HG03039 (cell line): ENCODE data around the gene MTHFR.
"Not testable (repeated sequence)": the region's sequence is repeated elsewhere in the genome, so short reads cannot be mapped to it uniquely, and the experiment has no call there.

ENCODE experiments used
- ATAC-seq: cut with Tn5 transposase; IDR thresholded peaks from one replicate; pipeline ENCODE4 v1.9.1; 2021; ENCODE audit warnings: mild to moderate bottlenecking, moderate library complexity; ENCODE audit not compliant: unreplicated experiment

MTHFR gene

GRCh38 chr1:11833900-11834299 lies 28.1 kb upstream of the MTHFR start:
- ATAC-seq: no peak

DNA sequence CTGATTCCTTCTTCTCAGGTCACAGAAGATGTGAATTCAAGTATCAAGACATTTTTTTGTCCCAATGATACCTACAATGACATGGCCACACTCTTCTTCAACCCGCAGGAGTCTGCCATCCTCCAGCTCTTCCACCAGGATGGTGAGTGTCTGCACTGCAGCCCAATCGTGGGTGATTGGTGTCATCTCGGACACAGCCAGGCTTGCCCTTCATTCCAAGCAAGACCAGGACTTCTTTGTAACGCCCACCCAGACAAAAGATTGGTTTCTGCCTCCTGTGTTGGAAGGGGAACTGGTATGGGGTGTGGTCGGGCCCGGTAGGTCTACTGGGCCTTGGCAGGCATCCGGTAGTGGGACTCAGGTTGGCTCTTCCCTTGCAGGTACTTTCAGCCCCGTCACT lies 27.7 kb upstream of the MTHFR start:
- no peak for ATAC-seq

DNA sequence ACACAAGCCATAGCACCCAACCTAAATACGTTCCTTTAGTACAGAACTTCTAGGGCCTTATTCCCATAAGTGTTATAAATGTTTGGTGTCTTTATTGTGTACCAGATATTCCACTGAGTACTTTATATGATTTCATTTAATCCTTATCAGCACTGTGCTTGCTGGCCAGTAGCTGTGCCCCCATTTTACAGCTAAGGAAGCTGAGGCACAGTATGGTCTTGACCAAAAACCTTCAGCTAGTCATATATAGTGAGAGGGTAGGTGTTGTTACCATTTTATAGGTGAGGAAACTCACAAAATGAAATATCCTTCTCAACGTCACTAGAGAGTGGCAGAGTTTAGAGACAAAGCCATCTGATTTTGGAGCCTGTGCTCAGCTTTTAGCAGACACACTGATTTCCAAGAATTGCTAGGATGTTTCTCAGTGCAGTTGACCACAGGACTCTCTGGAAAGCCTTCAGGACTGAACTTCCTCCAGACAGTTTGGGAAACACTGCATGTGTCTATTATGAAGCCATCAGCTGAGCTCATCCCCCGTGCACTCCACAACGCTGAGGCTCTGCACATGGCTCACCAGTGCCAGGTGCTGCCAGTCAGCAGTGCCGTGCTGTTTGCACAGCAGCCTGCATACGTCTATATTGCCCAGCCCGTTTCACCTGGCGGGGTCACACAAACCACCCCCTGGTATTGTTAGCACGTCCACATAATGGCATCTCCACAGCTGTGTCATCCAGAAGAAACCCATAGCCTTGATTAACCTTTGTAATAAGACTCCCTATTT lies 26.4 kb upstream of the MTHFR start:
- no peak for ATAC-seq

DNA sequence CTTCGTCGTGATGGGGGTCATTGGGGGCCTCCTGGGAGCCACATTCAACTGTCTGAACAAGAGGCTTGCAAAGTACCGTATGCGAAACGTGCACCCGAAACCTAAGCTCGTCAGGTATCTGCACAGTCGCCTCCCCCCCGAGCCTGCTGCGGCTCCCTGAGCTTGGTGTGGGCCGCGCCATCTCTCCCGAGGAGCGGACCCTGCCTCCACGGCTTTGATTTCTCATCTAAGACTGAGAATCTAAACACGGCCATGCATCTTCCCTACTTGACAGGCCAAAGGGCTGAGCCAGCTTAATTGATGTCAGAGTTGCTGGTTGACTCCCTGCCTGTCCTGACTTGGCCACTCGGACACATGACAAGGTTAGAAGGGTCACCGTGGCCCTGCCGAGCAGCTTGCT lies 22.7 kb upstream of the MTHFR start:
- no peak for ATAC-seq

GRCh38 chr1:11826946-11827345 lies 21.2 kb upstream of the MTHFR start:
- ATAC-seq: no peak

DNA sequence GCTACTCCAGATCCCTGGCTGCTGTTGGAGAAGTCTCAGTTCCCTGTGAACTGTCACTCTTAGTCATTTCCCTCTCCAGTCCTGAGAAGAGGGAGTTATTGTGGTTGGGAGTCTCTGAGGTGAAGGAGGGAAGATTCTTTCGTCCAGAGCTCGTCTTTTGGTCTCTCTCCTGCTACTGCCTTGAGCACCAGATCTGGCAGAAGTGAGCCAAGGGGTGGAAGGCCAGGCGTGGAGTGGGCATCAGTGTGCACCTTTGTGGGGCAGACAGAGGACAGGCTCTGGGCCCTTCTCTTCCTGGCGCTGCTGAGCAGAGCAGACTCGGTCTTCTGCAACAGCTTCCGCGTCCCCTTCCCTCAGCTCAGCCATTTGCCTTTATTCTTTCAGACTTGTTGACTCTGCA lies 19.4 kb upstream of the MTHFR start:
- no peak for ATAC-seq

DNA sequence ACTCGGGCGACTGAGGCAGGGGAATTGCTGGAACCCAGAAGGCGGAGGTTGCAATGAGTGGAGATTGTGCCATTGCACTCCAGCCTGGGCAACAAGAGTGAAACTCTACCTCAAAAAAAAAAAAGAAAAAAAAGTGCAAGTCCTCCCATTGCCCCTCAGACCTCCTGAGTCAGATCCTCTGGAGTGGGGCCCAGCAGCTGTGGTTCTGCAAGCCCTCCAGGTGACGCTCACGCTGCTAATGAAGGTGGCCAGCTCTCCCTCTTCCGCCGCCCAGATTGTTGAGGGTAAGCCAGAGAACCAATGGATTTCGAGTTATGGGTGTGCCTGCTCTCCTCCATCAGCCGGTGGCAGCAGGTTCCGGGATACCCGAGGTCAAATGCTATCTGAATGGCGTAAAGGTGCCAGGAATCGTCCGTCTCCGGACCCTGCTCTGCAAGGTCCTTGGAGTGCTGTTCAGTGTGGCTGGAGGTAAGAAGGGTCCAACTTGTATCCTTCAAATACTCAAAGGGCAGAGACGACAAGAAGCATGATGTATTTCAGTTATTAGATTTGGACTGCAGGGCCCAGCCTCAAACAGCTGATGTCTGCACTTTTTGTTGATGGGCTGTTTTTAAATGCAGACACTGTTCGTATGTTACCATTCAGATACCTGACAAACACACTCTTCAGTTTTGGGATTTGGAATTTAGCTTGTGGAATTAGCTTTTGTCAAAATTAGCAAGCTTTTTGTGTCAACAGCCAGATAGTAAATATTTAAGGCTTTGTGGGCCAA lies 17.8 kb upstream of the MTHFR start:
- ATAC-seq: no peak

DNA sequence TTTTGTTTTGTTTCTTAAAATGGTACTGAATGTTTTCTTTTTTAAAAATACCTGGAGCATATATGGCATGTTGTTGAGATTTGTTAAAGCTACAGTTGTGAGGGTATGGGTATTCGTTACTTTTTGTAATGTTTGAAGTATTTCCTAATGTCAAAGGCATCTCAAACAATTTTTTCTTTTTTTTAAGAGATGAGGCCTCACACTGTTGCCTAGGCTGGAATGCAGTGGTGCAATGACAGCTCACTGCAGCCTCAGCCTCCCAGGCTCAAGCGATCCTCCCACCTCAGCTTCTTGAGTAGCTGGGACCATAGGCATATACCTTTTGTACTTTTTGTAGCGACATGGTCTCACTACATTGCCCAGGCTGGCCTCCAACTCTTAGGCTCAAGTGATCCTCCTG lies 16.3 kb upstream of the MTHFR start:
- no peak for ATAC-seq

DNA sequence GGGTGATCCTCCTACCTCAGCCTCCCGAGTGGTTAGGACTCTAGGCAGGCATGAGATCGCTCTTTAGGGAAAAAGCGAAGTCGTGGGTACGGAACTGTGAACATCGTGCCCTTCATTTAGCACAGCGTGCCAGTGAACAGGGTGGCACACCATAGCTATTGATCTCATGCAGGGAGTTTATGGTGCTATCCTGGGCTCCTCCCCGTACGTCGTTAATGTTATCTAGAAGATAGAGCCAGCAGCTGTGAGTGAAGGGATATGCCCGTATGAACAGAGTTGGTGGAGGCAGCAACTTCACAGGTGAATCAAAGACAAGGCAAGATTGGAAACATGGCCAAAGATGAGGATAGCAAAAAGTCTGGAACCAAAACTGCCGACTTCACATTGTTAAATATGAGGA lies 11.4 kb upstream of the MTHFR start:
- no peak for ATAC-seq

DNA sequence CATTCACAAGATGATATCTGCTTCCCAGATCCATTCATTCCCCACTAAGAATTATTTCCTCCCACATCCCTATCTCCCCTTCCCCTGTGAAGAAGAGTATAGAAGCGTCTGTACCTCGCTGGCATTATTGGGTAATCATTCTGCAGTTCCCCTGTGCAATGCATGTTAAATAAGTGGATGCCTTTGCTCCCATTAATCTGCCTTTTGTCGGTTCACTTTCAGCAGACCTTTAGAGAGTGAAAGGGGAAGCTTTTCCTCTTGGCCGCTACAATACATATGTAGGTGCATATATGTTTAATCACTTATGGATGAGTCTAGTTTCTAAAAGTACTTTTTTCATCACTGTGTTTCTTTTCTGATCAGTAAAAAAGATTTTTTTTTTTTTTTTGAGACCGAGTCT lies 7.3 kb upstream of the MTHFR start:
- no peak for ATAC-seq

- ATAC-seq: no peak
Observed at GRCh38 chr1:11807133-11807532, 1.4 kb upstream of the MTHFR start.

GRCh38 chr1:11806307-11806936 lies 658 bp upstream of the MTHFR start:
- peak; percentile 32 for ATAC-seq

DNA sequence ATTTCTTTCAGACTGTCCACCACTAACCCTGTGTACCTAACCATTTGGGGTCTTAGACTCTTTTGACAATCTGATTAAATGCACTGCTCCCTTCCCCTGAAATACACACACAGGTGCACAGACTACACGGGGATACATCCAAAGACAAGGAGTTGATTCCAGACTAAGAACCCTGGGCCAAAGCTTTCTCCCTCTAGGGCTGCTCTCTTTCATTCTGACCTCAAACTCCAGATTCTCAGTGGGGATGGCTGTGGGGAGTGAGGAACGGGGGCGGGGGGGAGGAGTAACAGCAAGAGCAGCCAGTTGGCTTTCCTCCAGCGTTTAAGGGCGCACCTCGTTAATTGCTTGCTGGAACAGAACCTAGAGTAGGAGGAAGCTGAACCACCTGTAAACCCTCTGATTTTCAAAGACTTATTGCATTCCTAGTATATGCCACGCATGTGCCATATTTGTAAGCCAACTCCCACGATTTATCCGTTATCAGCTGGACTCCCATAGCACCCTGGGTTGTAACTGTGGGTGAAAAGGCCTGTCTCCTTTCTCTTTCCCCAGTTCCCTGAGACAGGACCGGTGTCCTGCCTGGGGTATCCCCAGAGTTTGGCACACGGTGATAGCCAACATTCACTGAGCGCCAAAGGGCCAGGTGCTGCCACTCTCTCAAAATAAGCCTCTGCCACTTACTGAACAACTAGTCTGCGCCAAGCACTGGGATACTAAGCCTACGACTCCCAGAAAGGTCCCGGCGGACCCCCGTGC lies 920 bp downstream of the MTHFR start:
- no peak for ATAC-seq

- not testable (repeated sequence) for ATAC-seq
Observed at GRCh38 chr1:11803924-11804665, 1.7 kb downstream of the MTHFR start.

DNA sequence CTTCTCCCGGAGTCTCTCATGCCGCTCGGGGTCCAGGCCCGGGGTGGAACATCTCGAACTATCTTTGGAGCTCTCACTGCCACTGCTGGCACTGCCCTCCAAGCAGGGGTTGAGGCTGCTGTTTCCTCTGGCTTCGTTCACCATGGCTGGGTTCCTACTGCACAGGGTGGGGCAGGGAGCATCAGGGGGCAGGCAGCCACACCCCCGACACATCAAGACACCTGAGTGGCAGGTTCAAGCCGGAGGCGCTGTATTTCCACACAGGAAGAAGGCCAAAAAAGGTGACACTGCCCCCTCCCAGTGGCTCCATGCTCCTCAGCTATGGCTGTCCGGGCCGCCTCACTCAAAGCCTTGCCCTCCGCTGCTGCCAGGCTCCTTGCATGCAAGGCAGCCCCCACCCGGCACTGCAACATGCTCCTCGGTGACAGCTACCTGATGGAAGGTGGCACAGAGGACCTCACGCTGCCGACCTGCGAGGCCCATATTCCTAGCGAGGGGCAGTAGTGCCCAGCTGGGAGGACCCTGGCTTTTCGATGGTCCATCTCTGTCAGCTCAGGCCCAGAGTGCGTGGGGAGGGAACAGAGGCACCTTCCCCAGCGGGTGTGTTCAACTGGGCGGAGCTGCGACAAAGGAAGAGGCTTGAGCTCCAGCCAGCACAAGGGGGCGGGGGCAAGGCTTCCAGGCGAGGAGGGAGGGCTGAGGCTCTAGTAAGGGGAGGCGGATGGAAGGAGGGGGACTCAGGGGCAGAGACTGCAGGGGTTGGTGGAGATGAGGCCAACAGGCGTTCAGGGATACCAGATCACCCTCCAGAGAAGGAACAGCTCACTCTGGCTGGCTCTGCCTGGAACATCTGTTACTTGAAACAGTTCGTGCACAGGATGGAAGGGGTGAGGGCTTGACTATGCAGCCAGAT lies 2.5 kb downstream of the MTHFR start:
- no peak for ATAC-seq

DNA sequence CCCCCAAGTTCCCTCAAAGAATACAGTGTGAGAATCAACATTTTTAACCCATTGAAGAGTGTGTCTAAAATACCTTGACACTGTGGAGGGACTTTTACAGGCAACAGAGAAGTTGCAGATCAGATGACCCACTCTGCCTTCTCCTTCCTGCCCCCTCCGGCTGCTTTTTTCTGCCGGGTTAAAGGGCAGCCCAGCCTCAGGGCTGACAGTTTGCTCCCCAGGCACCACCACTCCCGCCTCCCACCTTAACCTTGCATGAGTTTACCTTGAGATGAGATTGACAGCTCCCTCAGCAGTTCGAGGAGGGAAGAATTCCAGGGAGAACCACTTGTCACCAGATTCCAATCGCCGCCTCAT lies 3.2 kb downstream of the MTHFR start:
- ATAC-seq: no peak

DNA sequence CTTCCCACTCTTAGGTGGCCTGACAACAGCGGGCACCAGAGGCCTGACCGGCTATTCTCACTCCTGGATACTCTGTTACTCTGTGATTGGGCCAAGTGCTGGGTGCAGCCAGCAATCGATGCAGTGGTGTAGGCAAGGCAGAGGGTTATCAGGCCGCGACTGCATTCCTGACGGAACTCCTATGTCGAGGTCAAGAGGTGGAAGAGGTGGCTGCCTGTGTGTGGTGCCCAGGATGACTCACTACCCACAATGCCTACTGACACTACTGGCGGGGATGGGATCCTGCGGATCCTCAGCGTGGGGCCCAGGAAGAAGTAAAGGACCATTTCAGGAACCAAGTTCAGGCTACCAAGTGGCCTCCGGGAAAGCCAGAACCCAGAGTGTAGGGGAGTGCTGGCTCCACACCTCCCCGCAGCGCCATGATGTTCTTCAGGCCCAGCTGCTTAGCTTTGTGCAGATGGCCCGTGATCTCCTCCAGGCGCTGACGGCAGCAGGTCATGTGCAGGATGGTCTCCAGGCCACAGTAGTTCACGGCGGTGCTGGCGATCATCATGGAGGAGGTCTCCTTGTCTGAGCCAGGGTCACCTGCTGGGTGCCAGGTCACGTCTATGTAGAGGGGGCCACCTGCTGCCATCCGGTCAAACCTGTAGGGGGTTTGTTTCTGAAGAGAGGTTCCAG lies 4.9 kb downstream of the MTHFR start:
- ATAC-seq: no peak

DNA sequence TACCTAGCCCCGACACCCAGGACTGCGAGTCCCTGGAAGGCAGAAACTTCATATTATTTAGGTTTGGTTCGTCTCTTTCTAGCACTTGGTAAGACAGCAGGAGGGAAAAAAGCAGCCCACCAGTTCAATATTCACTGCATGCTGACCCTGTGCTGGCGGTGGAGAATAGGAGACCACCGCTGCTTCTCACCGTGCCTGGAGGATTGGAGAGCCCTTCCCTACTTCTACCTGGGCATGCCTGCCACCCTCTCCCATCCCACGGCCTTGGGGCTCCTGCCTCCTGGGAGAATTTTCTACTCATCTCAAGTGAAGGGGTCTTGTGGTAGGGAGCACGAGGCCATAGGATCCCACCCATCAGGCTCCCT lies 5.4 kb downstream of the MTHFR start:
- no peak for ATAC-seq

DNA sequence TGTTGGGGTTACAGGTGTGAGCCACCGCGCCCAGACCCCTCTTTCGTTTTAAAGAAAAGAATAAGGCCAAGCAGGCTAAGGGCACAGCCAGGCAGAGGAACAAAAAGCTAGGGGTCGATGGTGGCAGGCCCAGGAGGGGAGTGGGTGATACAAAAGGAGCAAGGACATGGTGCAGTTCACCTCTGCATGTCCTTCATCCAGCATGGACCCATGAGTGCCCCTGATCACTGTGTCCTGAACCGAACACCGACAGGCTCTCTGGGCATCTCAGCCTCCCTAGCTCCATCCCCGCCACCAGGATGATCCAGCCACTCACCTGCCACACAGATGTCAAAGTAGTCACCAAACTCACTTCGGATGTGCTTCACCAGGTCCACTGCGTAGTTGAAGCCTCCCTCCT lies 5.9 kb downstream of the MTHFR start:
- ATAC-seq: no peak
